CD14-positive monocyte (primary cell): Measurements from ENCODE around the gene NFIC. TPM values are rescaled to one million over a fixed set of nuclear protein-coding genes. Genes with fewer than 3 reads are reported as not detected.
"Not testable (repeated sequence)": the region's sequence is repeated elsewhere in the genome, so short reads cannot be mapped to it uniquely, and the experiment has no call there.

Experiments used
- DNase-seq, 3 donors: peaks; one replicate each; pipeline ENCODE4 v3.0.0-alpha.2; 2011 to 2022
- H2AFZ ChIP-seq: 2 replicates; pipeline ENCODE4 v1.6.0; 2012; ENCODE audit warnings: mild to moderate bottlenecking, low read depth, low read length, inconsistent platforms; ENCODE audit not compliant: insufficient read depth, poor library complexity, severe bottlenecking
- H3K27ac ChIP-seq, 2 donors: 1 replicate in 1 of 2; 2 replicates in 1 of 2; pipeline ENCODE4 v1.5.1; 2012 to 2013; ENCODE audit warnings: low read length in 2 of 2, control low read depth in 1 of 2, inconsistent platforms in 1 of 2, low read depth in 1 of 2, mild to moderate bottlenecking in 1 of 2
- H3K27me3 ChIP-seq, 2 donors: one replicate each; pipeline versions ENCODE4 v1.6.0 to v1.6.1; 2011 to 2013; ENCODE audit warnings: low read length in 2 of 2; ENCODE audit not compliant: control insufficient read depth in 2 of 2, insufficient read depth in 2 of 2
- H3K36me3 ChIP-seq, 2 donors: replicated peaks in 1 of 2; 1 replicate in 1 of 2; 2 replicates in 1 of 2; pipeline versions ENCODE4 v1.5.1 to v1.6.1; 2012 to 2013; ENCODE audit warnings: low read length in 2 of 2, control low read depth in 1 of 2, inconsistent platforms in 1 of 2, mild to moderate bottlenecking in 1 of 2; ENCODE audit not compliant: insufficient read depth in 2 of 2, control insufficient read depth in 1 of 2
- H3K4me1 ChIP-seq, 2 donors: 1 replicate in 1 of 2; 2 replicates in 1 of 2; pipeline versions ENCODE4 v1.5.1 to v1.6.1; 2012 to 2013; ENCODE audit warnings: low read length in 2 of 2, control low read depth in 1 of 2, inconsistent platforms in 1 of 2, mild to moderate bottlenecking in 1 of 2, moderate library complexity in 1 of 2; ENCODE audit not compliant: insufficient read depth in 2 of 2, control insufficient read depth in 1 of 2
- H3K4me2 ChIP-seq: replicated peaks from 2 replicates; pipeline ENCODE3; 2012; ENCODE audit warnings: low read length, moderate library complexity, mild to moderate bottlenecking; ENCODE audit not compliant: poor library complexity, severe bottlenecking; ENCODE audit errors: extremely low read depth
- H3K4me3 ChIP-seq, 3 experiments: fragments of 200-600 bp in 1 of 3; sonication (generic) in 1 of 3; replicated peaks in 1 of 3; 1 replicate in 2 of 3; 2 replicates in 1 of 3; pipeline ENCODE4 v1.5.1; 2011 to 2013; ENCODE audit warnings: low read length in 3 of 3, mild to moderate bottlenecking in 3 of 3, control low read depth in 2 of 3, low read depth in 2 of 3, inconsistent platforms in 1 of 3, moderate library complexity in 1 of 3
- H3K79me2 ChIP-seq: 2 replicates; pipeline ENCODE4 v1.6.0; 2012; ENCODE audit warnings: mild to moderate bottlenecking, control low read depth, inconsistent platforms, low read length, moderate library complexity; ENCODE audit not compliant: insufficient read depth
- H3K9ac ChIP-seq: 2 replicates; pipeline ENCODE4 v1.6.0; 2017; ENCODE audit warnings: low read length, mild to moderate bottlenecking; ENCODE audit not compliant: insufficient read depth, poor library complexity, severe bottlenecking
- H3K9me3 ChIP-seq, 2 donors: replicated peaks in 1 of 2; 1 replicate in 1 of 2; 2 replicates in 1 of 2; pipeline versions ENCODE4 v1.5.1 to v1.6.1; 2012 to 2013; ENCODE audit warnings: low read length in 2 of 2, control low read depth in 1 of 2; ENCODE audit not compliant: control insufficient read depth in 1 of 2, insufficient read depth in 1 of 2
- H4K20me1 ChIP-seq: 2 replicates; pipeline ENCODE4 v1.6.0; 2012; ENCODE audit warnings: mild to moderate bottlenecking, low read length, control low read depth, moderate library complexity; ENCODE audit not compliant: insufficient read depth
- H3K27ac Mint-ChIP-seq, 7 donors: one replicate each; pipeline ENCODE4 v1.8.0; 2020; ENCODE audit warnings: mild to moderate bottlenecking in 7 of 7, mixed read lengths in 7 of 7, moderate library complexity in 6 of 7, inconsistent platforms in 2 of 7
- H3K27me3 Mint-ChIP-seq, 3 donors: one replicate each; pipeline ENCODE4 v1.8.0; 2021 to 2022; ENCODE audit warnings: low read depth in 3 of 3, mild to moderate bottlenecking in 3 of 3, mixed read lengths in 3 of 3, moderate library complexity in 3 of 3, inconsistent platforms in 1 of 3
- H3K36me3 Mint-ChIP-seq, 2 donors: one replicate each; pipeline ENCODE4 v1.8.0; 2020; ENCODE audit warnings: mixed read lengths in 2 of 2, inconsistent platforms in 1 of 2, mild to moderate bottlenecking in 1 of 2
- H3K4me1 Mint-ChIP-seq: one replicate; pipeline ENCODE4 v1.8.0; 2020; ENCODE audit warnings: mild to moderate bottlenecking, mixed read lengths
- H3K4me3 Mint-ChIP-seq, 2 donors: one replicate each; pipeline ENCODE4 v1.8.0; 2020; ENCODE audit warnings: mild to moderate bottlenecking in 2 of 2, mixed read lengths in 2 of 2, moderate library complexity in 1 of 2
- H3K9me3 Mint-ChIP-seq, 7 donors: one replicate each; pipeline ENCODE4 v1.8.0; 2020 to 2022; ENCODE audit warnings: mixed read lengths in 7 of 7, mild to moderate bottlenecking in 6 of 7, moderate library complexity in 6 of 7, inconsistent platforms in 2 of 7
- CTCF ChIP-seq: fragments of 200-600 bp; IDR thresholded peaks from one replicate; pipeline ENCODE4 v1.8.0; 2022; ENCODE audit warnings: antibody characterized with exemption, mild to moderate bottlenecking
- WGBS: methylation state at CpG from one replicate; pipeline ENCODE4 v1.1.5; 2013; ENCODE audit warnings: missing lambda C conversion rate; ENCODE audit not compliant: insufficient coverage; 5-methylcytosine and 5-hydroxymethylcytosine counted together
- intact Hi-C, 2 donors: fragments of 100-400 bp; cut with micrococcal nuclease; formaldehyde crosslinking; loops; one replicate each; pipeline versions ENCODE4 v1.15.0 to v1.15.1; 2023
- polyA plus RNA-seq, 3 donors: library from polyadenylated mRNA; depleted of rRNA in 1 of 3; unstranded in 2 of 3; stranded (reverse) in 1 of 3; fragments of 300-500 nt in 2 of 3; fragments of >200 nt in 1 of 3; fragmentation: Illumina TruSeq in 2 of 3; gene quantifications; 1 replicate in 2 of 3; 2 replicates in 1 of 3; pipeline ENCODE4 v1.2.3, GENCODE V29; 2012 to 2021

NFIC gene
- polyA plus RNA-seq, 3 donors, result 7.0 to 13.8 (median 11.5) TPM

DNA sequence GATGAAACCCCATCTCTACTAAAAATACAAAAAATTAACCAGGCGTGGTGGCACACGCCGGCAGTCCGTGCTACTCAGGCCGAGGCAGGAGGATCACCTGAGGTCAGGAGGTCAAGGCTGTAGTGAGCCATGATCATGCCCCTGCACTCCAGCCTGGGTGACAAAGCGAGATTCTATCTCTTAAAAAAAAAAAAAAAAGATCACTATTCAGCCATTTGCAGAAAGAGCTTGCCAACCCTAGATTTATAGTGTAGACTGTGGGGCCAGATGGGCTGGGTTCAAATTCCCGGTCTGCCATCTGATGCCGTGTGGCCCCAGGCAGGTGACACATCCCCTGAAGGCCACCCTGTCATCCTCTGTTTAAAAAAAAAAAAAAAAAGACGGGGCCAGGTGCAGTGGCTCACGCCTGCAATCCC is 85.1 kb downstream of the NFIC start:
- Histone ChIP-seq H3K4me3 (no peak overlapping the region), H3K4me2 (no peak overlapping the region), H4K20me1 (peaks cover 58% of the 10 kb centered on the region), H2AFZ (no peak overlapping the region), H3K9ac (no peak overlapping the region), H3K36me3 (peaks cover 68 to 94% of the 10 kb centered on the region in 2 donors), H3K27ac (peak overlapping the region in 1 of 2 donors; percentile 31), H3K9me3 (no peaks in the 10 kb centered on the region), H3K4me1 (no peaks in the 10 kb centered on the region), H3K27me3 (no peaks in the 10 kb centered on the region), H3K79me2 (peaks cover 10% of the 10 kb centered on the region)
- Mint-ChIP-seq H3K36me3 (peaks cover 43 to 84% of the 10 kb centered on the region in 2 donors), H3K9me3 (no peaks in the 10 kb centered on the region), H3K27me3 (no peaks in the 10 kb centered on the region), H3K4me3 (no peak overlapping the region), H3K27ac (peak overlapping the region in 6 of 7 donors; percentile 54 to 90 (median 81)), H3K4me1 (no peaks in the 10 kb centered on the region)
- DNase-seq, result no peak
- 100% methylated on average over 1 of the region's 10 CpGs for WGBS
- intact Hi-C loops, result no loop called here
- TF ChIP-seq CTCF, result no peak

DNA sequence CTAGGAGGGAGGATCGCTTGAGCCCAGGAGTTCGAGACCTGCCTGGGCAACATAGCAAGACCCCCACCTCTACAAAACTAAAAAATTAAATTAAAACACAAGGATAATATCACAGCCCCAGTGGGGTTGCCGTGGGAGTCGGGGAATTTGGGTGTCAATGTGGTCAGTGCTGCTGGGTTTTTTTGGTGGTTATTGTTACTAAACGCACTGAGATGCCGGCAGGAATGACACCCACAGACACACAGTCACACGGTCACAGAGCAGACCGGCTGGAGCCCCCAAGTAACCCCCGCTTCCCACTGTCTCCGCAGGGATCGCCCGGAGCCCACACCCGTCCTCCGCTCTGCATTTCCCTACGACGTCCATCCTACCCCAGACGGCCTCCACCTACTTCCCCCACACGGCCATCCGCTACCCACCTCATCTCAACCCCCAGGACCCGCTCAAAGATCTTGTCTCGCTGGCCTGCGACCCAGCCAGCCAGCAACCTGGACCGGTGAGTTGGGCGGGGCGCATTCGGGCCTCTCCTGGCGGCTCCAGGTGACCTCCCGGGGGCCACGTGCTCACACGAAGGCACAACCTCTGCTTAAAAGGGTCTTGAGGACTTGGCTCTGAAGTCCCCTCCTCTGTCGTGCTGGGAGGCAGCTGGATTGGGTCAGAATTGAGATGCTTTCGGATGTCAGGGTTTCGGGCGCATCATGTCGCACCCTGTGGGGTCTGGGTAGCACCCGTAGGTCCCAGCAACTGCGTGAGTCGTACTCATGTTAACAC is 86.0 kb downstream of the NFIC start:
- Histone ChIP-seq H3K79me2 (peaks cover 7% of the 10 kb centered on the region), H3K4me2 (no peak overlapping the region), H4K20me1 (peaks cover 61% of the 10 kb centered on the region), H3K27ac (no peak overlapping the region), H3K4me1 (no peaks in the 10 kb centered on the region), H2AFZ (no peak overlapping the region), H3K9ac (no peak overlapping the region), H3K36me3 (peaks cover 73 to 99% of the 10 kb centered on the region in 2 donors), H3K9me3 (no peaks in the 10 kb centered on the region), H3K27me3 (no peaks in the 10 kb centered on the region), H3K4me3 (no peak overlapping the region)
- WGBS, result 98% methylated on average over 31 of the region's 38 CpGs
- no peak for DNase-seq
- TF ChIP-seq CTCF, result no peak
- no peaks in the 10 kb centered on the region for H3K4me1 Mint-ChIP-seq
- H3K27ac Mint-ChIP-seq, result peak overlapping the region in 5 of 7 donors; percentile 13 to 46 (median 40)
- no peak overlapping the region for H3K4me3 Mint-ChIP-seq
- no peaks in the 10 kb centered on the region for H3K9me3 Mint-ChIP-seq
- intact Hi-C loops, result no loop called here
- no peaks in the 10 kb centered on the region for H3K27me3 Mint-ChIP-seq
- peaks cover 44 to 83% of the 10 kb centered on the region in 2 donors for H3K36me3 Mint-ChIP-seq

- H3K36me3 Mint-ChIP-seq, result peaks cover 44 to 79% of the 10 kb centered on the region in 2 donors
- H3K4me3 ChIP-seq, intact Hi-C loops, H3K27ac ChIP-seq, H3K27me3 ChIP-seq, H3K4me1 ChIP-seq, H3K27me3 Mint-ChIP-seq, H3K79me2 ChIP-seq, H3K4me1 Mint-ChIP-seq, H3K4me3 Mint-ChIP-seq, H3K4me2 ChIP-seq, H3K9ac ChIP-seq, H2AFZ ChIP-seq, DNase-seq, H3K9me3 Mint-ChIP-seq, H3K9me3 ChIP-seq: not testable (repeated sequence)
- Histone ChIP-seq H3K36me3 (peaks cover 78 to 99% of the 10 kb centered on the region in 2 donors), H4K20me1 (peaks cover 61% of the 10 kb centered on the region)
- H3K27ac Mint-ChIP-seq, result peak overlapping the region in 2 of 7 donors; percentile 26 to 40
- WGBS, result 100% methylated on average over 4 of the region's 10 CpGs
These were observed 86.5 kb downstream of the NFIC start for GRCh38 chr19:3452942-3453214.
